NCI-H446 (cell line): Measurements from ENCODE around the gene NPC1L1.
"Not testable (repeated sequence)": the region's sequence is repeated elsewhere in the genome, so short reads cannot be mapped to it uniquely, and the experiment has no call there.

ENCODE experiments used
- DNase-seq, 2 experiments: peaks; one replicate each; lab custom pipeline; 2025; lab: John Stamatoyannopoulos, UW

Gene NPC1L1

GRCh38 chr7:44565795-44566559, 24.8 kb upstream of the NPC1L1 start:
- no peak for DNase-seq

DNA sequence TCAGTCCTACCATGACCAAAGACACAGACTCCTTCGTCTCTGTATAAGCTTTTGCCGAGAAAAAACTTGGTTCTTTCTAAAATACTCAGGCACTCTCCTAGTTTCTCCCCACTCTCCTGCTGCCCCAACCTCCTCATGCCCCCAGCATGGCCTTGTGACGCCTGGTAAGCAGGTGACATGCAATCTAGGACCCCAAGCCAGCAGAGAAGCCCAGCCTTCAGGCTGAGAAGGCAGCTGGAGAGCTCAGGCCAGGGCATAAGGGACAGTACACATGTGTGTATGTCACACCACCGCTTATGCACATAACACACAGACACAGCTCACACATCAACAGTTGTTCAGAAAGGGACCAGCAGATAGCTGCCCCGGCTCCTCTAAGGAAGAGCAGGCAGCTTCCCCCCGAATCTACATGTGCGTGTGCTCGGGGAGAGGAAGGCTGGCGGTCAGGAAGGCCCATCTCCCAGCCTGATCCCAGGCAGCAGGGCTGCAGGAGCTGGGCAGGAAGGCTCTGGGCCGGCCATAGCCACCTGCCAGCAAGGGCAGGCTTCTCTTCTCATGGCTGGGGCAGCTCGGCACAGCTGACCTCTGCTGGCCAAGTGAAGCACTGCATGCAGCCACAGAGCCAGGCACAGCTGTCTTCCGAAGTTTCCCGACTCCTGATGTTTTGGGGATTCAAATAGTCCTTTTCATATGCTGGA, 24.1 kb upstream of the NPC1L1 start:
- DNase-seq, result peak in 1 of 2 experiments; percentile 60

DNA sequence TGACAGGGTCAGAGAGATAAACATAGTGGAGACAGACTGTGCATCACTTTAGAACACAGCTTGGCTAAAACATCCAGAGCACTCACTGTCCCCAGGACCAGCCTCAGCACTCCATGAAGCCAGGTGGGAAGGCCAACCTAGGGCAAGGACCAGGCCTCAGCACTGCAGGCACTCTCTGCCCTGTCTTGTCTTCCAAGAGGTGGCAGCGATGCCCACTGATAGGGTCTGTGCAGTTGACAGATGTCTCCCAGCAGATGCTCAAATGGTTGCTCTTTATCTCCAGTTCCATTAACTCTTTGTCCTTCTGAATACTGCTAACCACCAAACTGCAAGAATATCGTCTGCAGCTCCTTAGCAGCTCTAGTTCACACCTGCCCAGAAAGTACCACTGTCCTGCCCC, 23.5 kb upstream of the NPC1L1 start:
- DNase-seq, result no peak

- no peak for DNase-seq
These were observed 22.1 kb upstream of the NPC1L1 start for GRCh38 chr7:44563171-44563679.

GRCh38 chr7:44562622-44562962, 21.5 kb upstream of the NPC1L1 start:
- DNase-seq, result not testable (repeated sequence)

DNA sequence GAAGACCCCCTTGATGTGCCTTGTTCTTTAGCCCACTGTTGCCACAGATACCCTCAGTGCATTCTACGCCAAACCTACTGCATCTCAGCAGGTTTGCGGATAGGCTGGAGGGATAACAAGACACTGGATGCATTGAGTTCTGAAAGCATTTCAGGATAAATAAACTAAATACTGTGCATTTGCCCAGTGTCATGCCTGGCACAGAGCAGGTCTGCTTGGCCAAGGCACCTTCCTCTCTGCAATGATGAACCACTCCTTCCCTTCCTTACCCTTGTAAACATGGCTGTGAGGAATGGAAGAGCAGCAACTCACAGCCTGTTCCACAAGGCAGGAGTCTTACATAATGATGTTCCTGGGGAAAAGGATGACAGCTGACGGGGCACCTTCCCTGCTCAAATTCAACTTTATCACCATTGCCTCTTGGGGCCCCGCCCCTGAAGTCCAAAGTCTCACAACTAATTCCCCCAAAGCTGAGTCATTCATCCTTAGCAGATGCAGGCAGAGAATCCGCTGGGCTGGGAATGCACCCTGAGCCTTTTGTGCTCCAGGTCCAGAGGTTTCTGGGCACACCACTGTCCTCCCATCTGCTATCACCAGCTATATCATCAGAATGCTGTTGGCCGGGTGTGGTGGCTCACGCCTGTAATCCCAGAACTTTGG, 21.0 kb upstream of the NPC1L1 start:
- no peak for DNase-seq

GRCh38 chr7:44561481-44561880, 20.4 kb upstream of the NPC1L1 start:
- no peak for DNase-seq

DNA sequence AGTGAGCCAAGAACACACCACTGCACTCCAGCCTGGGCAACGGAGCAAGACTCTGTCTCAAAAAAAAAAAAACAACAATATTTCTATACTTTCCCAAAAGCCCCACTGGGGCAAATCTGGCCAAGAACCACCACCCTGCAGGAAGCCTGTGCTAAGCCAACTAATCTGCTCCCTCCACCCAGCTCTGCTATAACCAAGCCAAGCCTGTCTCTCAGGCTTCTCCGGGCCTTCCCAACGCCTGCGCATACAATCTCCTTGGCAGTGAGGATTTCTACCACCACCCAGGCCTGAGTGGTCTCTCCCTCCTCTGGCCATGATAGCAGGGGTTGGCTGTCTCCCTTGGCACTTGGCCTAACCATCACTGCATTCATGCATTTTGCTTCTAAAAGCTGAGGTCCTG, 18.4 kb upstream of the NPC1L1 start:
- peak in 1 of 2 experiments; percentile 66 for DNase-seq

GRCh38 chr7:44557485-44557884, 16.4 kb upstream of the NPC1L1 start:
- DNase-seq, result no peak

DNA sequence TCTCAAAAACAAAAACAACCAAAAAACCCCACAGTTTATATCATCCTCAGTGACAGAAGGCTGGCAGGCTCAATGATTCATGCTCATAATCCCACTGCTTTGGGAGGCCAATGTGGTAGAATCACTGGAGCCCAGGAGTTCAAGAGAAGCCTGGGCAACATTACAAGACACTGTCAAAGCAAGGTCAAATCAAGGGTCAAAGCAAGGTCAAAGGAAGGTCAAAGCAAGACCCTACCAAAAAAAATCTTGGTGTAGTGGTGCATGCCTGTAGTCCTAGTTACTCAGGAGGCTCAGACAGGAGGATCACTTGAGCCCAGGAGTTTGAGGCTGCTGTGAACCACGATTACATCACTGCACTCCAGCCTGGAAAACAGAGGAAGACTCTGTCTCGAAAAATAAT, 14.2 kb upstream of the NPC1L1 start:
- DNase-seq, result no peak

GRCh38 chr7:44552473-44553005, 11.4 kb upstream of the NPC1L1 start:
- not testable (repeated sequence) for DNase-seq

DNA sequence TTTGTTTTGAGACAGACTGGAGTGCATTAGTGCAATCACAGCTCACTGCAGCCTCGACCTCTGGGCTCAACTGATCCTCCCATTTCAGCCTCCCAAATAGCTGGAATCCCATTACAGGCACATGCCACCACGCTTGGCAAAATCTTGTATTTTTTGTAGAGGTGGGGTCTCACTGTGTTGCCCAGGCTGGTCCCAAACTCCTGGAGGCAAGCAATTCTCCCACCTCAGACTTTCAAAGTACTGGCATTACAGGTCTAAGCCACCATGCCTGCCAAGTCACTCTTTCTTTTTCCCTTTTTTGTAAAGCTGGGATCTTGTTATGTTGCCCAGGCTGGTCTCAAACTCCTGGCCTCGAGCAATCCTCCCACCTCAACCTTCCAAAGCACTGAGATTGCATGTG, 8.3 kb upstream of the NPC1L1 start:
- no peak for DNase-seq

DNA sequence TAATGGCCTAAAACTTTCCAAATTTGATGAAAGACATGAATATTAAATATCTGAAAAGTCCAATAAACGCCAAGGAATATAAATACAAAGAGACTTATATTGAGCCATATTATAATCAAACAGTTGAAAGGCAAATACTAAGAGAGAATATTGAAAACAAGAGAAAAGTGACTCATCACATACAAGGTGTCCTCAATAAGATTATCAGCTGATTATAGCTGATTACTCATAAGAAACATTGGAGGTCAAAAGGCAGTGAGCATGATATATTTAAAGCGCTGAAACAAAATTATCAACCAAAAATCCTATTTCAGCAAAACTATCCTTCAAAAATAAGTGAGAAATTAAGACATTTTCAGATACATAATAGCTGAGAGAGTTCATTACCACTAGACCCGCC, 7.8 kb upstream of the NPC1L1 start:
- DNase-seq, result no peak

DNA sequence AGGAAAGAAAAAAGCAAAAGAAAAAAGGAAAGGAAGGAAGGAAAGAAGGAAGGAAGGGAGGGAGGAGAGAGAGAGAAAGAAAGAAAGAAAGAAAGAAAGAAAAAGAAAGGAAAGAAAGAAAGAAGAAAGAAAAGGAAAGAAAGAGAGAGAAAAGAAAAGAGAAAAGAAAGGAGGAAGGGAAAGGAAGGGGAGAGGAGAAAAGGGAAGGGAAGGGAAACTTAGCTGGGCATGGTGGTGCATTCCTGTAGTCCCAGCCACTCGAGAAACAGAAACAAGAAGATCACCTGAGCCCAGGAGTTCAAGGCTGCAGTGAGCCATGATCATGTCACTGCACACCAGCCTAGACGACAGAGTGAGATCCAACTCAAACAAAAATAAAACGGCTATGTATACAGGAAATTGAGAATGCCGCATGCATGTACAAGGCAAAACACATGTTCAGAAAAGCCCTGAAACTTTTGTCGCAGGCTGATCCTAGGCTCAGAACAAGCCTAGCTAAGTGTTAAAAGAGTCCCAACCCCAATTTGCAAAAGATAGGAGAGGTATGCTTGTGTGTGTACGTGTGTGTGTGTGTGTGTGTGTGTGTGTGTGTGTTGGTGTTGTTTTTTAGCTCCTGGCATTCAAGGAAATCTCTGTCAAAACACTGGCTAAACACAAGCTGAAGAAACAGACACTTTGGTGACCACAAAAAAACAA, 6.6 kb upstream of the NPC1L1 start:
- no peak for DNase-seq

- DNase-seq, result no peak
These were observed 913 bp upstream of the NPC1L1 start for GRCh38 chr7:44541876-44542610.

DNA sequence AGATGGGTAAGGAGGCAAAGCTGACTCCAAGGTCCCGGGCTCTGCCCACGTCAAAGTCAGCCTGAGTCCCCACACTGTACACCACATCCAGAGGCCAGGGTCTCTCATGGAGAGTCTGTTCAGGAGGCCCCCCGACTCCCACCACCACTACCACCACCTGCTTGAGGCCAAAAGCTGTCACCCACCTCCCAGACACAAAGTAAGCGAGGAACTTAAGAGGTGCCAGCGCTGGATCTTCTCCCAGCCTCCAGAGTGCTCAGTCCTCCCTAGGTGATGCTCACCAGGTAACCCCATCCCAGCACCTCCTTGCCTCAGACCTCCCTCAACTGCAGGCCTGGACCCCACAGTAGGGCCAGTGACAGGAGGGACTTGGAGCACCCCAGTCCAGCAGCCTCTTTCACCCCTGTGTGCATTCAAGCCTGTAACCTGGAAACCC, 520 bp downstream of the NPC1L1 start:
- DNase-seq, result no peak

GRCh38 chr7:44539669-44540506, 1.2 kb downstream of the NPC1L1 start:
- DNase-seq, result no peak

DNA sequence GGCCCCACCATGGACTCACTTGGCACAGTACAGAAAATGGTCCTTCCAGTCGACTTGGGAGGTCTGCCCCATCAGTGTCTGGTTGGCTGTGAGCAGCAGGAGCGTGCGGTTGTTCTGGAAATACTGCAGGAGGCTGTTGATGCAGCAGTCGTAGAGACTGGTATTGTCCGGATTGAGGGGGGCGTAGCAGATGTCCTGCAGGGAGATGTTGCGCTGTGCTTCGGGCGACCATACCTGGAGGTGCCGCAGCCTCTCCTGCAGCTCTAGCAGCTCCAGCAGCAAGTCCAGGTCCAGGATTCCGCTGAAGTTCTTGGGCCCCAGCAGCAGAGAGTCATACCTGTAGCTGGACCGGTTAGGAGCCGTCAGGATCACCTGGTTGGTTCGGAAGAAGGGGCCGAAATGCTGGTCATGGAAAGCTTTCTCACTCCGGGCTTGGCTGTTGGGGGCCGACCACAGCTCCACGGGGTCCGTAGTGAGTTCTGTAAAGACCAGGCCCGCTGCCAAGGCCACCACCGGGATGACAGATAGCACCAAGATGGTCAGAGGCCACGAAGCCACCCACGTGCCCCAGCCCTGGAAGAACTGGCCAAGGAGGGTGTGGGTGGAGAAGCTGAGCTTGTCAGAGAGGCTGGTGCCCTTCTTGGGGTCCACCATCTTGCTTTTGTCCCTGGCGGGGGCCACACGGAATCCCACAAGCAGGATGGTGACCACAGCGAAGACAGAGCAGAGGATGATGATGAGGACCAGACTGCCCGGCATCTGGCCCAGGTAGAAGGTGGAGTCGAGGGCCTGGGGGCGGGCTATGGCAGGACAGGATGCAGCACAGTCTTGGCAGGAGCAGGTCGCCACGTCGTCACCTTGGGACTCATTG, 2.1 kb downstream of the NPC1L1 start:
- DNase-seq, result no peak

DNA sequence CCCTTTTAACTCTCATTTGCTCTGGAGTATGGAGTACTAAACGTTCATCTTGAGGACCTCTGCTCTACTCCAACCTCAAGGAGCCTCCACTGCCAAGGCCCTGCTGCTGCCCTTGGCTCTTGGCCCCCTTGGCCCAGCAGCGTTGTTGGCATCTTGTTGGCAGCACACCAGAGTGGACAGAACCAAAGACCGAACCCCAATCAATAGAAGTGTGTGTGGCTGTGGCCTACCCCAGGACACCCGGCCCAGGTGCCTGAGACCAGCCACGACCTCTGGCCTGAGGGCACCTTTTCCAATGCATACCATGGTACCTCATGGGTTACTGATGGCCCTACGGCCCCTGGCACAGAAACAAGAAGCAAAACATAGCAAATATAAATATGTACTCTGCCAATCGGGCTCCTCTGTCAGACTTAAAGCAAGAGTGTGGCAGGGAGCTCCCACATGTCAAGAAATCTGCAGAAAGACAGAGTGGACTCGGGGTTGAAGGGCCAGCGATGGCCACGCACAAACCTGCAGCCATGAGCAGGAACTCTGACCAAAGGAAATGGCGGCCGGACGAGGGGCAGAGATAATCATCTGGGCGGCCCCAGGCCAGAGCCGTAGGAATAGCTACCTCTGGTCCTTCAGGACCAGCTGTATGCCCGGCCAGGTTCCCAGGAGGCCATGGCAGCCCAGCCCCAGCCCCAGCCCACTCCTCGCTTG, 2.9 kb downstream of the NPC1L1 start:
- no peak for DNase-seq
